ENCODE results near the gene GPR39.

DNA sequence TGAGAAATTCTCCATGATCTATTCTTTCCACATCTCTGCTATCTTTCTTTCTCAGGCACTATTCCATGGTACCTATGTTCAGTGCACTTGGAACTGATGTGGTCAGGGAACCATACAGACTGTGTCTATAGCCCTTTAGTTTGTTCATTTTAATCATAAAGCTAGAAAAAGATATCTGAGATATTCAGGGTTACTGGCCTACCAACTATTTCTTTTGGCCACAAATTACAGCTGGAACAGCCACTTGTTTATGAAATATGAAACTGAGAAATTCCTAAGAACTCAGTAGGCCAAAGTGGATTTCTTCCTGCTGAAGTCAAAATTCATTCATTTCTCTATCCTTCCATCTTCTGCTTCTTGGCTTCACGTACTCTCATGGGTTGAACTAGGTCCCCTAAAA, 276.2 kb downstream of the GPR39 start:
- TF ChIP-seq, protein P1, sequence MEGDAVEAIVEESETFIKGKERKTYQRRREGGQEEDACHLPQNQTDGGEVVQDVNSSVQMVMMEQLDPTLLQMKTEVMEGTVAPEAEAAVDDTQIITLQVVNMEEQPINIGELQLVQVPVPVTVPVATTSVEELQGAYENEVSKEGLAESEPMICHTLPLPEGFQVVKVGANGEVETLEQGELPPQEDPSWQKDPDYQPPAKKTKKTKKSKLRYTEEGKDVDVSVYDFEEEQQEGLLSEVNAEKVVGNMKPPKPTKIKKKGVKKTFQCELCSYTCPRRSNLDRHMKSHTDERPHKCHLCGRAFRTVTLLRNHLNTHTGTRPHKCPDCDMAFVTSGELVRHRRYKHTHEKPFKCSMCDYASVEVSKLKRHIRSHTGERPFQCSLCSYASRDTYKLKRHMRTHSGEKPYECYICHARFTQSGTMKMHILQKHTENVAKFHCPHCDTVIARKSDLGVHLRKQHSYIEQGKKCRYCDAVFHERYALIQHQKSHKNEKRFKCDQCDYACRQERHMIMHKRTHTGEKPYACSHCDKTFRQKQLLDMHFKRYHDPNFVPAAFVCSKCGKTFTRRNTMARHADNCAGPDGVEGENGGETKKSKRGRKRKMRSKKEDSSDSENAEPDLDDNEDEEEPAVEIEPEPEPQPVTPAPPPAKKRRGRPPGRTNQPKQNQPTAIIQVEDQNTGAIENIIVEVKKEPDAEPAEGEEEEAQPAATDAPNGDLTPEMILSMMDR (IDR thresholded peaks at IDR 0.05; ENCODE audit: extremely low read depth in 1 of 2, insufficient read depth in 1 of 2, low read depth in 1 of 2, low read length in 2 of 2): no peak
- TF ChIP-seq POLR2A (IDR thresholded peaks at IDR 0.05; ENCODE audit: low read depth, low read length) (no peak), MYC (IDR thresholded peaks at IDR 0.05; ENCODE audit: low read depth, low read length) (no peak), POLR2AphosphoS5 (IDR thresholded peaks at IDR 0.05; ENCODE audit: insufficient read depth, low read depth, low read length) (no peak)
